NCI-H2196 (cell line): Measurements from ENCODE around the gene HSD17B3.
"Not testable (repeated sequence)": the region's sequence is repeated elsewhere in the genome, so short reads cannot be mapped to it uniquely, and the experiment has no call there.

Experiments used
- DNase-seq: peaks from one replicate; lab custom pipeline; 2025; ENCODE audit not compliant: unreplicated experiment; lab: John Stamatoyannopoulos, UW

Gene HSD17B3

DNA sequence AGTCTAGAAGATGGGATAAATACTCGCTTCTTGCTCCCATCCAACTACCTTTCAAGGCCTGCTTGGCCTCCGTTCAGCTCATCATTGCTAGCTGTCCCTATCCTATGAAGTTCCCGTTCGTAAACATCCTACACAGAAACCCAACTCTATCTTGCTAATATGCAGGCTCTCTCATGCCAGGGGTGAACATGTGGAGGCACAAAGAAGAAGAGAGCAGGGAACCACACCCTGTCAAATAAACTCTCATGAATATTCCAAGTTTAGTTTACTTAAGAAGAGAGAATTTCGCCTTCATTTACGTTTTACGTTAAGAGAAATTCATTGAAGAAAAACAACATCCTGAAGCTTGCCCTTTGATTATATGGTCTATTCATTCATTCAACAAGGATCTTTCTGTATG lies 7.9 kb upstream of the HSD17B3 start:
- no peak for DNase-seq

DNA sequence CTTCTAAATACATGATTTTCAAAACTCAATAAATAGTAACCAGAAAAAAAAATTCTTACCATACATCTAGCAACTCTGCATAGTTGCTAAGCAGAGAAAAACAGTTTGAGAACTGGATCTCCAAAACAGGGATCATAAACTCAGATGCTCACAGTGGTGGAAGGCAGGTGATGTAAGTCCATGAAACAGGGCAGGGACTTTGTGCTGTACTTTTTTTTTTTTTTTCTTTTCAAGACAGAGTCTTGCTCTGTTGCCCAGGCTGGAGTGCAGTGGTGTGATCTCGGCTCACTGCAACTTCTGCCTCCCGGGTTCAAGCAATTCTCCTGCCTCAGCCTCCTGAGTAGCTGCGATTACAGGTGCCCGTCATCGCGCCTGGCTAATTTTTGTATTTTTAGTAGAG lies 5.0 kb upstream of the HSD17B3 start:
- not testable (repeated sequence) for DNase-seq

DNA sequence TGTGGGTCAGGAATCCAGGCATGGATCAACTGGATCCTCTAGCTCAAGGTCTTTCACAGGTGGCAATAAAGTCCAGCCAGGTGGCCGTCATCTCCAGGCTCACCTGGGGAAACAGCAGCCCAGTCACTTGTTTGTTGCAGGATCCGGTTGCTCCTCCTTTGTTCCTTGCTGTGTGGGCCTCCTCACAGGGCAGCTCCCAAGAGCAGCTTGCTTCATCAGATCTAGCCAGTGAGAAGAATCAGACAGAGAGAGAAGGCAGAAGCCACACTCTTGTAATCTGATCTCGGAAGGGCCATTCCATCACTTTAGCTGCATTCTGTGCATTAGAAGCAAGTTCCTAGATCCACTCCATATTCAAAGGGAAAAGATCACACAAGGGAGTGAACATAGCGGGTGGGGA lies 3.2 kb upstream of the HSD17B3 start:
- DNase-seq: no peak

DNA sequence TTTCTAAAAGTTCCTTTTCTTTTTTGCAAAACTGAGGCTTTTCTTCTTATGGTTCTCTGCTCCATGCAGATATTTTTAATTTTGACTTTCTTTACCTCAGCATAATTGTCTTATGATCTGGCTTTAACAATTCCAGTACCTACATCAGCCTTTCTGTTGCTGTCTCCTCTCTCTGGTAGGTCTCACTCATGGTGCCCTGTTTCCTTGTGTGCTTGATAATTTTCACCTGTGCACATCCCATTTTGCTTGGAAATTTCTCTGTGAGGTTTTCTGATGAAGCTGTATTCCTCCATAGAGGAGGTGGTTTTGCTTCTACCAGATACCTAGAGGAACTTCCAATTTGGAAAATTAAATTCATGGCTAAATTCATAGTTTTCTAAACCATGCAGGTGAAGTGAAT lies 2.3 kb upstream of the HSD17B3 start:
- no peak for DNase-seq

DNA sequence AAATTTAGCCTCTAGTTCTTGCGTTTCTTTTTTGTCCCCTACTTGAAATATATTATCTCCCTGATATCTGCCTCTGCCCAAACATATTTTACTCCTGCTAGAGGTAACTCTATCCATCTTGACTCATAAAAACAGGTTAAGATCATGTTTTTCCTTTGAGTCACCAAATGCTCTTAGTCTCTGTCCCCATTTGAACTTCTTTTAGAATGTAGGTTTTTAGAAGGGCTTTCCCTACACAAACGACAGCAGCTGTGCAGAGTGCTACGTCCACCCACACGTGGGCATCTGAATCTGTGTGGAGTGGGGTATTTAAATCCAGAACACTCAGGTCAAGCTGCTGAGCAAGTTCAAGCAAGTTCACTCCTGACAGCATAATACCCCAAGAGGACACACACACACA lies 2.2 kb downstream of the HSD17B3 start:
- DNase-seq: no peak

DNA sequence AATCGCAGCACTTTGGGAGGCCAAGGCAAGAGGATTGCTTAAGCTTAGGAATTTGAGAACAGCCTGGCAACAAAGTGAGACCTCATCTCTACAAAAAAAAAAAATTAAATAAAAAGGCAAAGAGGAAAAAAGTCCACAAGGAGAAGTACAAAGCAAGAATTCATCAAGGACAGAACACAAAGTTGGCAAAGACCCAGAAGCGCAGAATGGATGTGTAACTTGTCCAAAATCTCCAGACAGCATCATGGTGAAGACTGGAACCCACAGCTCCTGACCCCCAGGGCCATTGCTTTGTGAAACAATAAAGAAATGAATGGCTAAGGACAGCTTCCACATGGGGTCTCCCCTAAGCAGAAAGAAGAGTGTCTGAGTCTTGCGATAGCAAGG lies 7.8 kb downstream of the HSD17B3 start:
- DNase-seq: no peak

DNA sequence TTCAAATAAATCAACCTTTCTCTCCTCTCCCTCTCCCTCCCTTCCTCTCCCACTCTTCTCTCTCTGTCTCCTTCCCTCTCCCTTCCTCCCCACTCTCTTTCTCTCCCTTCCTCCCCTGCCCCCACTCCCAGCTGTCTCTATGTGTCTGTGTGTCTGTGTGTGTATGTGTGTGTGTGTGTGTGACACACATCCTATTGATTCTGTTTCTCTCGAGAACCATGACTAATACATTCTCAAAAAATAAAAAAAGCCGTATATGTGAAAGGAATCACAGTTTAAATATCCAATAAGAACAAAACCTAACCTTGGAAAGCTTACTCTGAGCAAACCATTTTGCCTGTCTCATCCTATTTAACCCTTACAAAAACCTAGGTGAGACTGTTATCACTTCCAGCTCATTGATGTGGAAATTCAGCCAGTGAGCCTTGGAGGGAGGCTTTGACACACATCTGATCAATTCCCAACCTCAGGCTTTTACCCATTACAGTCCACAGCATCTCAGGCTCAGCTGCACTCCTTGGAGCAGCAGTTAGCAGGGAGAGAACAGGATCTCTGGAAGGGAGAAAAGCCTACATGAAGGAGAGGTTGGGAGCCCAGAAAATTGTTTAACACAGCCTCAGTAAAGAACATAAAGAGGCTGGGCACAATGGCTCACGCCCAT lies 8.3 kb downstream of the HSD17B3 start:
- DNase-seq: no peak

DNA sequence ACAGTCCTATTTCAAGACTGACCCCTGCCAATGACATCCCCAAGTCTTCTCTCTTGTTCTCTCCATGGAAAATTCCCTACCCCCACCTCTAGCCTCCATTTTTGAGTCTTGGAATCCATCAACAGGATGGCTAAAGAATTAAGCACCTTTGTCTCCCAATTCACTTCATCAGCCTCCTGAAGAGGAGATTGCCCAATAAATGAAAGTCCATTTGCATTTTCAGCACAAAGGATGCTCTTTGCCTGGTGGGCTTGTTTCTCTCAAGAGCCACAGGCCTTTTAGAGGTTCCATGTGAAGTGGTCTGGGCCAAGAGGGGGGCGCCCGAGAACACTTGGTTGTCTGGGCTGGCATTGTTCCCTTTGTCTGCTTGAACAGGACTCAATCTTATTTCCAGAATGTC lies 12.6 kb downstream of the HSD17B3 start:
- DNase-seq: no peak

DNA sequence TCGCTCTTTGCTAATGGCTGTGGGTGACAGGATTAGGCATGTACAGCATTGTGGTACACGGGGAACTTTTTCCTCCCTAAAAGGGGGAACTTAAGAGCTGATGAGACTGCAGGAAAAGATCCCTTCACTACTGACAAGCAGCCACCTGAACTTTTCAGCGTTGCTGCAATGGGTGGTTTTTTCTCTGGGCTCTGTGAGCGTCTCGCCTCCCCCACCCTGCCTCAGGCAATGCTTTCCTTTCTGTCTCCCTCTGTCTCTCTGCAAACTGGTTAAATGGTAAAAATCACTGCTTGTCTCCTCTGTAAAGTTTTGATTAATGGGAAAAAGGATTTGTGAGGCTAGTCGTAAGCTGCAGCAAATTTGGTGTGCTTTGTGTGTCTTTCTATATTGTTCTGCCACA lies 20.3 kb downstream of the HSD17B3 start:
- DNase-seq: no peak

DNA sequence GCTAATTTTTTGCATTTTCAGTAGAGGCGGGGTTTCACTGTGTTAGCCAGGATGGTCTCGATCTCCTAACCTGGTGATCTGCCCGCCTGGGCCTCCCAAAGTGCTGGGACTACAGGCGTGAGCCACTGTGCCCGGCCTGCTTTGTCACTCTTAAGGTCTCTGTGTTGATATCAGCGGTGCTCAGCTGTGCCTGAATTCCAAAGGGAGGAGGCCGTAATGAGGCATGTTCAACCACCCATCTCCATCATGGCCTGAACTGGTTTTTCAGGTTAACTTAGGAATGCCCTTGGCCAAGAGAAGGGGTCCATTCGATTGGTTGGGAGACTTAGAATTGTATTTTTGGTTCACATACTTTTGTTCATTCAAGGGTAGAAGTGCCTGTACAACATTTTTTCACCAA lies 22.0 kb downstream of the HSD17B3 start:
- DNase-seq: no peak

DNA sequence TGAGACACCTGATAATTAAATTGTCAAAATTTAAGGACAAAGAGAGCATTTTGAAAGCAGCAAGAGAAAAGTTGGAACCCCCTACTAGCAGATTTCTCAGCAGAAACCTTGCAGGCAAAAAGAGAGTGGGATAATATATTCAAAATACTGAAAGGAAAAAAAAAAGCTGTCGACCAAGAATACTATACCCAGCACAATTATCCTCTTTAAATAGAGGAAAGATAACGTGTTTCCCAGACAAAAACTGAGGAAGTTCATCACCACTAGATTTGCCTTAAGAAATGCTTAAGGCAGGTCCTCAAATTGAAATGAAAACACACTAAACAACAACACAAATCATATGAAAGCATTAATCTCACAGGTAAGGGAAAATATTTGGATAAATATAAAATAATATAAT lies 27.0 kb downstream of the HSD17B3 start:
- no peak for DNase-seq

DNA sequence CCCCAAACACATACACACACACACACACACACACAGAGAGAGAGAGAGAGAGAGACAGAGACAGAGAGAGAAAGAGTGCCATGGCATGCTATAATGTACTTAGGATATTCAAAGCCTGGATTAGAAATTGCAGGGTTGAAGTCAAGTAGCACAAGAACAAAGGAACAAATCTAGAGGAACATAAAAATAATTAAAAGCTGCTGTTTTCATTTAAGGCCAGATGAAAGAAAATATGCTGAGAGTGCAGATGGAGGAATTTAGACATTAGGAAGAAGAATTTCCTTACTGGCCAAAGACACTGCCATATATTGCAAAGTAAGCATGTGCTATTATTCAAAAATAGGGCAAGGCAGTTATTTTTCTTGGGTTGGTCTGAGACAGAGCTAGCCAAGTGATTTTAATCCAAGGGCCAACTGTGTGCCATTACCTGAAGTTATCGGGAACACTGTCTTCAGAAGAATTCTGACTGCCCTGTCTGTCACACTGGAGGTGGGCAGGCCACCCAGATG lies 31.7 kb downstream of the HSD17B3 start:
- DNase-seq: no peak

DNA sequence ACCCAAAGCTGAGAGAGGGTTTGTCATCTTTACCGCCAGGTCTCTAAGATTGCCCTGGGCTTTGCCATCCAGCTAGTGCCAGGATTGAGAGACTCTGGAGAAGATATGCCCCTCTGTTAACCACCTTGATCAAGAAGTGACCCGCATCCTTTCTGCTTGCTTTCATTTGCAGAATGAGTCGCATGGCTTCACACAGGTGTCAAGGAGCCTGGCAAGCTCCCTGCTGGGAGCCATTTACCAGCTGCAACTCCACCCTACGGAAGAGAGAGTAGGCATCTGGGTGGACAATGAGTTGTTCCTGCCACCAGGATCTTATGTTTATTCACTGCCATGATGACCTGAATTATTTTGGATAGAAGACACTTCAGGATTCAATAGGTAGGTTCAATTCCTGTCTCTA lies 43.0 kb downstream of the HSD17B3 start:
- no peak for DNase-seq

DNA sequence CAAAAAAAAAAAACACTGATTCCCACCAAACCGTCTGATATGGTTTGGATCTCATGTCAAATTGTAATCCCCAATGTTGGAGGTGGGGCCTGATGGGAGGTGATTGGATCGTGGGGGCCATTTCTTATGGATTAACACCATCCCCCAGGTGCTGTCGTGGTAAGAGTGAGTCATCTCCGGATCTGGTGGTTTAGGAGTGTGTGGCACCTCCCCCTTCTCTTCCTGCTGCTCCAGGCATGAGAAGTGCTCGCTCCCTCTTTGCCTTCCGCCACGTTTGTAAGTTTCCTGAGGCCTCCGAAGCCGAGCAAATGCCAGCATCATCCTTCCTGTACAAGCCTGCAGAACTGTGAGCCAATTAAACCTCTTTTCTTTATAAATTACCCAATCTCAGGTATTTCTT lies 45.2 kb downstream of the HSD17B3 start:
- DNase-seq: no peak

DNA sequence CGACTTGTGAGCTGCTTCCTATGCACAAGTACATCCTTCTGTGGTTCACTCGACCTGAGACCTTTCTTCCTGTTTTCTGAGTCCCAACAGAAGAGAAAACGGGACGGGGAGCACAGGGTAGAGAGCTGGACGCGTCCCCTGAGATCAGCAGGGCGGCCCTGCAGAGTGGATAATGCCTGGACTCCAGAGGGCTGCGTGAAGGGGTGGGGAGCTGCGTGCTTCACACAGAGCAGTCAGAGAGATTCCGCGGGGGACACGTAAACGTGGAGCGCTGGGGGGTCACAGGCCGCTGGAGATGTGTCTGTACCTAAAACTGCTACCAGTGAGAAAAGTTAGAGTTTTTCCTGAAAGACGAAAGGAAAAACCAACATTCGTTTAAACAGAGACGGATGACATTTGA lies 46.3 kb downstream of the HSD17B3 start:
- no peak for DNase-seq

DNA sequence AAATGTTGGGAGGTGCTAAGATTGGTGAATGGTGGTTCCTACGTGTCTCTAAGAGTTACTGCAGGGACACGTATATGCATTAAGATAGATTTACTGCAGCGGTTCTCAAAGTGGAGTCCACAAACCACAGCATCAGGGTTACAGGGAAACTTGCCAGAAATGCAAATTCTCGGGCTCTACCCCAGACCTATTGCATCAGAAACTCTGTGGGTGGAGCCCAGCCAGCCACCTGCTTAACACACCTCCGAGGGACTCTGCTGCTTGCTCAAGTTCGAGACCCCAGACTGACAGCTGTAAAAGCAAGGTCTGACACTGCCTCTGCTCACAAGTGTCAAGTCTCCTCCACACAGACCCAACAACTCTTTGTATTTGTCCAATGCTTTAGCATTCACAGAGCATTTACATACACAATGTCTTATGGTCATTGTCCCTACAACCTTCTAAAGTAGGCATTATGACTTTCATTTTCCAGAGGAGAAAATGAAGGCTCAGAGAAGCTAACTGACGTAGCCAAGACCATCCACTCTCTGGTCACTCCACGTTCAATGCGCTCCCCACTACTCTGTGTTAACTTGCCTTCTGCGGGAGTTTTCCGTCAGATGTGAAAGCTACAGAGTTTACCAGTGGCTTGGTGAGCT lies 48.8 kb downstream of the HSD17B3 start:
- no peak for DNase-seq

DNA sequence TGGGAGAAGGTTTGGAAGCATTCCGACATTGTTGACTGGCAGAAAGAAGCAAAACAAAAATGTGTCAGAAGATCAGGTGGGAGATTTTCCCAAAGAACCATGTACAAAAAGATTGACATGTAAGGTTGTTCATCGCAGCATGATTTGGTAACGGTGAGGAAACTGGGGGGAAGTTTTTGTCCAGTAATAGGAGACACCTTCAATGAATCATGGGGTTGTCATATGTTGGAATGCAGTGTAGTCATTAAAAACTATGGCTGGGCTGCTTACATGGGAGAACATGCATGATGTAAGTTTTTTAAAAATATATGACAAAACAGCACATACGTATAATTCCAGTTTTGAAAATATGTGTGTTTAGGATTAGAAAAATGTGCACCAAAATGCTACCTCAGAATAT lies 50.5 kb downstream of the HSD17B3 start:
- DNase-seq: no peak

DNA sequence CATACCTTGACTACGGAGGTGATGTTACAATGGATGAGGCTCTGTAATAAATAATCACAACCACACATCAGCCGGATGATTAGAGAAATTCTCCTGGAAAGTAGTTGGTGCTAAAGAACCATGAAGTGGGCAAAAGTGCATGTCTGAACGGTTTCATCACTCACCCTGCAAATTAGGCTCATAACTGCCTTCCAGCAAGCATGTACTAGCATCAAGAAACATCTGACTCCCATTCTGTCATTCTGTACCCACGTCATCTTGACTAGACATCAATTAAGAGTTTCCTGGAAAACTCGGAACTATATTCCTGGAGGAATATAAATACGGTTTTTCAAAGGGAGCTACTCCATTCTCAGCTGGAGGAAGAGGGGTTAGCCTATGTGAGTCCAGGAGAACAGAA lies 52.2 kb downstream of the HSD17B3 start:
- no peak for DNase-seq

DNA sequence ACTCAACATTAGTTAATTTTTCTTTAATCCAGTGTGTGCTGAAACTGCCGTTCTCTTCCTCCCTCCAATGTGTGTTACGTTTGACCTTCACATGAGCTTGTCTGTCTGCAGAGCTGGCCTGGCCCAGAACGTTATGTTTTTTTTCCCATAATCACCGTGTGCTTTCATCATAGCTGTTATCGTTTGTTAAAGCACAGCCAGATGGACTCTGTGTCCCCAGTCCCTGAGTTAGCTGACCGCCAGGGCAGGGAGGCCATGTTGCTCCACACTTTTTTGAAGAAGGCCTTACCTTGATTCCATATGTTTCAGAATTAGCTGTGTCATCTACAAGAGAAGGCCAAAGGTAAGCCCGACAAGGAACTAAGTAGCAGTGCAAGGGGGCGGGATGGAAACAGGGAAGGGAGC lies 55.7 kb downstream of the HSD17B3 start:
- DNase-seq: no peak

DNA sequence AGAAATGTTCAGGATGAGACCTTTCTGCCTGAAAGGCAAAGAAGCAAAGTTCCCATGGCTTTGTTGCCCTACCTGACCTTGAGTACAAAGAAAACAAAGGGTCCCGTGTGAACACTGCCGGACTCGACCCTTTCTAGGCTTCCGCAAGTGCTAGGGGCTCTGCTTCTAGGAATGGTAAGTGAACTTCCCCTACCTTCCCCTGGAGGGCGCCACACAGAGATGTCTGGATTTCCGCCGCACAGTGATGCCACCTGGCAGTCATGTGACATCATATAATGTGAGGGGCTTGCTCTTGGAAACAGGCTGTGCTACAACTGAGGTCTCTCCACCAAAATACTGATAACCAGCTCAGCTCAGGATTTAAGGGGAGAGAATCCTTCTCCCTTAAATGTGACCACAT lies 56.6 kb downstream of the HSD17B3 start:
- no peak for DNase-seq

DNA sequence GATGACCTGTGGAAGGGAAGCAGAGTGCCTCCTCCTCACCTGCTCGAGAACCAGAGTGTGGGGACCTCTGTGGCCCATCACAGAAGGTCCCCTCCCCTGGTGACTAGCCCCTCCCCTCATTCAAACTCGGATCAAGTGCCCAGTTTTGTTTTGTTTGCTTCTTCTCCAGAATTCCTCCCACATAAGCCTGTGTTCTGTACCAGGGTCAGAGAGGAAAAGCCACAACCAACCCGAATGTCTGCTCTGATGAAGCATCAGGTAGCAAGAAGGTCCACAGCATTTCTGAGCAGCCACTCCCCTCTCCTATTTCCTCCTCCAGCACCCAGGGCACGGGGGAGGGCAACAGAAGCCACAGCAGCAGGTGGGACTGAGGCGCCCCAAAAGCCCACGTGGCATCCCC lies 58.2 kb downstream of the HSD17B3 start:
- DNase-seq: no peak

DNA sequence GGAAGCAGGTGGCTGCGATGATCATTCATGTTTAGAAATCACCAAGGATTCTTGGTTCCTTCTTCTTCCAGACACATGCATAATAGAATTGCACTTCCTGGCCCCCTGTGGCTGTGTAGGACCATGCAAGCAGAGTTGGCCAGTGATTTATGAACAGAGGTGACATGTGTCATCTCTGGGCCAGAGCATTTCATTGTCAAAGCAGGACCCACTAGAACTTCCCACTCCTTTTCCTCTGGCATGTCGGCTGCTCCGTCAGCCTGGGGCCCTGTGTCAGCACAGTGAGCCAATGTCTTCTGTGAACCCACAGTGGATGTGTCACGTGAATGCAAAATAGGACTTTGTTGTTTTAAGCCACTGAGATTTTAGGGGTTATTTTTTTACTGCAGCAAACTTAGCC lies 59.2 kb downstream of the HSD17B3 start:
- no peak for DNase-seq

DNA sequence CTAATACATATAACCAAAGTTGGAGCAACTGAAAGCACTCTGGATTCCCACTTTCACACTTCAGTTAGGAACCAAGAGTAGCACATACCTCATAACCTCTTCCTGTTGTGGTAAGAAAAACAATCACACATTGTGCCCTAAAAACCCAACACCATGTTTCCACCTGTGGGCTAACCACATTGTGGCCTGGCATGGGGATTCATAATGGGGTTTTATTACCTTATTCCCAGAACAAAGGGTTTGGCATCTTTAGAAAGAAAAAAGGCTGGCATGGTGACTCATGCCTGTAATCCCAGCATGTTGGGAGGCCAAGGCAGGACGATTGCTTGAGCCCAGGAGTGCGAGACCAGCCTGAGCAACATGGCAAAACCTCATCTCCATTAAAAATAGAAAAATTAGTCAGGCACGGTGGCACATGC lies 60.6 kb downstream of the HSD17B3 start:
- DNase-seq: peak; percentile 28
